HUES64 (cell line): ENCODE results near the gene RASGRF2. TPM values are rescaled to one million over a fixed set of nuclear protein-coding genes. Genes with fewer than 3 reads are reported as not detected.

ENCODE experiments used
- H3K27ac ChIP-seq: 2 replicates; pipeline ENCODE4 v1.7.0; 2013; ENCODE audit warnings: low read depth, low read length, inconsistent platforms
- H3K27me3 ChIP-seq: 2 replicates; pipeline ENCODE4 v1.6.1; 2013; ENCODE audit warnings: mild to moderate bottlenecking, low read length; ENCODE audit not compliant: insufficient read depth
- H3K36me3 ChIP-seq: 2 replicates; pipeline ENCODE4 v1.6.1; 2013; ENCODE audit warnings: mild to moderate bottlenecking, low read length; ENCODE audit not compliant: insufficient read depth
- H3K4me1 ChIP-seq: 2 replicates; pipeline ENCODE4 v1.6.1; 2013; ENCODE audit warnings: mild to moderate bottlenecking, low read length, moderate library complexity; ENCODE audit not compliant: insufficient read depth
- H3K4me3 ChIP-seq: 2 replicates; pipeline ENCODE4 v1.5.1; 2013; ENCODE audit warnings: mild to moderate bottlenecking, low read length, moderate library complexity
- H3K9ac ChIP-seq: 2 replicates; pipeline ENCODE4 v1.6.1; 2013; ENCODE audit warnings: mild to moderate bottlenecking, low read depth, low read length
- H3K9me3 ChIP-seq: 2 replicates; pipeline ENCODE4 v1.6.1; 2013; ENCODE audit warnings: low read depth, low read length; ENCODE audit not compliant: insufficient read depth
- WGBS: fragments of 150-250, 120-280 bp; methylation state at CpG from one replicate; pipeline ENCODE4 v1.1.7; 2013; ENCODE audit warnings: missing lambda C conversion rate; 5-methylcytosine and 5-hydroxymethylcytosine counted together
- polyA plus RNA-seq, 2 experiments: library from polyadenylated mRNA; stranded (reverse); fragments of 50-300 nt; gene quantifications; one replicate each; pipeline ENCODE4 v1.2.3, GENCODE V29; 2013

The RASGRF2 gene
- 3.5 TPM for polyA plus RNA-seq (2013, experiment 1 of 2)
- 2.5 TPM for polyA plus RNA-seq (2013, experiment 2 of 2)

GRCh38 chr5:80959768-80960442 lies at the start of gene RASGRF2:
RASGRF2 (plus strand) TSS chr5:80960363; CDS start chr5:80960739, 376 bp downstream.
- Histone ChIP-seq H3K27me3 (peaks cover 52% of the 10 kb centered on the region), H3K9me3 (no peaks in the 10 kb centered on the region), H3K36me3 (no peaks in the 10 kb centered on the region), H3K27ac (no peak within 1 kb of the TSS), H3K9ac (peak within 1 kb of the TSS; percentile 65), H3K4me3 (peak within 1 kb of the TSS; percentile 74), H3K4me1 (peaks cover 80% of the 10 kb centered on the region)
- 15% methylated on average over 66 of the region's 66 CpGs for WGBS

- H3K36me3 ChIP-seq, result no peaks in the 10 kb centered on the region
- H3K27me3 ChIP-seq, result no peaks in the 10 kb centered on the region
- H3K9ac ChIP-seq, result no peak overlapping the region
- H3K9me3 ChIP-seq, result no peaks in the 10 kb centered on the region
- H3K4me3 ChIP-seq, result no peak overlapping the region
- H3K27ac ChIP-seq, result no peak overlapping the region
- peaks cover 10% of the 10 kb centered on the region for H3K4me1 ChIP-seq
- WGBS, result 92% methylated on average over 3 of the region's 3 CpGs
Measured at GRCh38 chr5:80912479-80912878, 47.7 kb upstream of the RASGRF2 start.

- no peak overlapping the region for H3K27ac ChIP-seq
- no peaks in the 10 kb centered on the region for H3K36me3 ChIP-seq
- H3K4me1 ChIP-seq, result peaks cover 14% of the 10 kb centered on the region
- no peak overlapping the region for H3K9ac ChIP-seq
- no peaks in the 10 kb centered on the region for H3K27me3 ChIP-seq
- no peaks in the 10 kb centered on the region for H3K9me3 ChIP-seq
- no peak overlapping the region for H3K4me3 ChIP-seq
- 90% methylated on average over 1 of the region's 1 CpG for WGBS
Measured at GRCh38 chr5:80915716-80916115, 44.4 kb upstream of the RASGRF2 start.

- Histone ChIP-seq H3K27me3 (no peaks in the 10 kb centered on the region), H3K4me1 (peaks cover 14% of the 10 kb centered on the region), H3K27ac (no peak overlapping the region), H3K4me3 (no peak overlapping the region), H3K9me3 (no peaks in the 10 kb centered on the region), H3K9ac (no peak overlapping the region), H3K36me3 (no peaks in the 10 kb centered on the region)
- WGBS, result 95% methylated on average over 4 of the region's 4 CpGs
Measured at GRCh38 chr5:80916676-80917075, 43.5 kb upstream of the RASGRF2 start.

- Histone ChIP-seq H3K27me3 (no peaks in the 10 kb centered on the region), H3K9me3 (no peaks in the 10 kb centered on the region), H3K36me3 (no peaks in the 10 kb centered on the region), H3K4me3 (no peak overlapping the region), H3K4me1 (peaks cover 14% of the 10 kb centered on the region), H3K9ac (no peak overlapping the region), H3K27ac (no peak overlapping the region)
- 91% methylated on average over 3 of the region's 3 CpGs for WGBS
Measured at GRCh38 chr5:80917631-80918030, 42.5 kb upstream of the RASGRF2 start.

- Histone ChIP-seq H3K27me3 (no peaks in the 10 kb centered on the region), H3K9me3 (no peaks in the 10 kb centered on the region), H3K4me1 (peaks cover 14% of the 10 kb centered on the region), H3K9ac (no peak overlapping the region), H3K27ac (no peak overlapping the region), H3K4me3 (no peak overlapping the region), H3K36me3 (no peaks in the 10 kb centered on the region)
- 96% methylated on average over 5 of the region's 6 CpGs for WGBS
Measured at GRCh38 chr5:80919678-80920196, 40.4 kb upstream of the RASGRF2 start.

- H3K27ac ChIP-seq, result no peak overlapping the region
- peaks cover 14% of the 10 kb centered on the region for H3K4me1 ChIP-seq
- H3K9me3 ChIP-seq, result no peaks in the 10 kb centered on the region
- no peak overlapping the region for H3K9ac ChIP-seq
- H3K36me3 ChIP-seq, result no peaks in the 10 kb centered on the region
- H3K4me3 ChIP-seq, result no peak overlapping the region
- H3K27me3 ChIP-seq, result no peaks in the 10 kb centered on the region
Measured at GRCh38 chr5:80920333-80920732, 39.8 kb upstream of the RASGRF2 start.

- no peak overlapping the region for H3K4me3 ChIP-seq
- H3K9me3 ChIP-seq, result no peaks in the 10 kb centered on the region
- H3K36me3 ChIP-seq, result no peaks in the 10 kb centered on the region
- H3K27me3 ChIP-seq, result no peaks in the 10 kb centered on the region
- H3K9ac ChIP-seq, result no peak overlapping the region
- H3K27ac ChIP-seq, result no peak overlapping the region
- peaks cover 14% of the 10 kb centered on the region for H3K4me1 ChIP-seq
Measured at GRCh38 chr5:80921026-80921425, 39.1 kb upstream of the RASGRF2 start.

GRCh38 chr5:80925931-80926330 lies 34.2 kb upstream of the RASGRF2 start:
- H3K36me3 ChIP-seq, result no peaks in the 10 kb centered on the region
- H3K9me3 ChIP-seq, result no peaks in the 10 kb centered on the region
- no peak overlapping the region for H3K27ac ChIP-seq
- no peak overlapping the region for H3K9ac ChIP-seq
- H3K4me1 ChIP-seq, result 0 out of 2 replicates have a peak, but pooled peaks cover 2% of the 10 kb centered on the region
- 81% methylated on average over 1 of the region's 1 CpG for WGBS
- no peak overlapping the region for H3K4me3 ChIP-seq
- H3K27me3 ChIP-seq, result no peaks in the 10 kb centered on the region

GRCh38 chr5:80926536-80926935 lies 33.6 kb upstream of the RASGRF2 start:
- Histone ChIP-seq H3K4me3 (no peak overlapping the region), H3K9ac (no peak overlapping the region), H3K27me3 (no peaks in the 10 kb centered on the region), H3K36me3 (no peaks in the 10 kb centered on the region), H3K9me3 (no peaks in the 10 kb centered on the region), H3K4me1 (0 out of 2 replicates have a peak, but pooled peaks cover 2% of the 10 kb centered on the region), H3K27ac (no peak overlapping the region)
- WGBS, result 100% methylated on average over 1 of the region's 1 CpG

- no peaks in the 10 kb centered on the region for H3K36me3 ChIP-seq
- 90% methylated on average over 2 of the region's 3 CpGs for WGBS
Measured at GRCh38 chr5:80926979-80927656, 33.0 kb upstream of the RASGRF2 start.

More at GRCh38 chr5:80926979-80927656, 33.0 kb upstream of the RASGRF2 start:
- no peaks in the 10 kb centered on the region for H3K9me3 ChIP-seq
- H3K4me1 ChIP-seq, result 0 out of 2 replicates have a peak, but pooled peaks cover 2% of the 10 kb centered on the region
- no peak overlapping the region for H3K27ac ChIP-seq
- no peak overlapping the region for H3K4me3 ChIP-seq
- H3K27me3 ChIP-seq, result no peaks in the 10 kb centered on the region
- H3K9ac ChIP-seq, result no peak overlapping the region
